ENCODE data around the gene STYX.
A peak's percentile ranks its signal among the peaks of the same experiment; 100 is the strongest.

STYX gene

DNA sequence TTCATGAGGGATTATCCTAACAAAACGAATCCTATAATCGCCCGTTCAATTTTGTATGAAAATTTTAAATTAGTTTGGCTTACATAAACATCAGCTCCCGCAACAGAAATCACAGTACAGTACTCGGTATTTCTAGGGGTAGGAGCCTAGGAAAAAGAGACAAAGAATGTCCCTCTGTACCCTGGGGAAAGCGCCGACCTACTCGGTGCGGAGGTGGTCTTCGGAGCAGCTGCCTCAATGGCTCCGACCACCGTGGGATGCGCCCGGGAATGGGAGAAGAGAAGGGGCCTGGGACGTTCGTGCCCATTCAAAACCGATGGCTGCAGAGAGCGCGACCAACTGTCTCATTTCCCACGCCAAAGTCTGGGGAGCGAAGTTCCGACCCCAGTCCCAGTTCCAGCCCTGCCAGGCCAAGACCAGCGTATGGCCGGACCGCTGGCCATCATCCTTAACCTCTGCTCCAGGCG lies 60.8 kb downstream of the STYX start:
- DNase-seq = no peak

DNA sequence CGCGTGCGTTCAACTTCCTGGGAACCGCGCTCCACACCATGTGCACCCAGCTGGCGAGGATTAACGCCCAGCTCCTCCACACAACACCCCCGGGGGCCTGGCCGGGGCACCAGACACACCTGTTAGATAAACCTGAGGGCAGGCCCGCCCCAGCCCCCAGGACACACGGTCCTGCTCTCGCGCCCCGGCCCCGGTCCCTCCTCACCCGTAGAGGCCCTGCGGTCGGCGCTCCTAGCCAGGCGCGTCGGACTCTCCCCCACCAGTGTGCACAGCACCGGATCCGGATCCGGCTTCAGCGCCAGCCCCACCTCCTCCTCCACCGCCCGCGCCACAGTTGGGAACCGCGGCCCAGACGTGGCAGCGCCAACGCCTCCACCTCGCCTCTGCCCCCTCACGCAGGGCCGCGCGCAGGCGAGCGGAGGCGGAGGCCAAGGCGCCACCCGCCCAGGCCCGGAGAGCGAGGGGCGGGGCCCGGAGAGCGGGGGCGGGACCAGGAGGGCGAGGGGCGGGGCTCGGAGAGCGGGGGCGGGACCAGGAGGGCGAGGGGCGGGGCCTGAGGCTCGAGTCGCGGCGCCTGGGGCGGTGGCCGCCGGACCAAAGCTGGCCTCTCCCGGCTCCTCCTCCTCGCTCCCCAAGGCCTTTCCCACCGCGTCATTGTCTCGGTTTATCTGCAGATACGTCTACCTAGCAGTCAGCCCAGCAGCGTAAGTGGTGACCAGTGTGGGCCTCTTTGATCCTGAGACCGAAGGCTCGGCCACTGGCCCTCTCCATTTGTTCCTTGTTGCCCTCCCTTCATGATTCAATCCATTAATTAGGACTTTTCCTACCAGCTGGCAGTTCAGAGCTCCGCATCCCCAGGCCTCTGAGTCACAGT lies 61.5 kb downstream of the STYX start, which contains the start of gene GNPNAT1:
Gene GNPNAT1, minus strand, starts transcription at position 385 of the 874 bp plus-strand sequence. CDS start 6,957 bp downstream, outside the sequence.
- peak; percentile 63 to 96 (median 86) for DNase-seq

DNA sequence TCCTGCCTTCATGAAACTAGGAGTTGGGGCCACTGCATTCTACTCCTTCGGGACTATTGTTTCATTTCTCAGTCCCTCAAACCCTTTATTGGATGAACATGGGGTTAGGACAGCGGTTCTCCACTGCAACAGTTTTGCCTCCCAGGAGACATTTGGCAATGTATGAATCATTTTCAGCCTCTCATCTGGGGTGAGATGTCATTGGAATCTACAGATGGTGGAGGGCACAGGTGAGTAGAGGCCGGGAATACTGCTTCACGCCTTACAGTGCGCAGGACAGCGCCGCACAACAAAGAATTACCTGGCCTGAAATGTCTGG lies 62.1 kb downstream of the STYX start:
- DNase-seq = no peak

DNA sequence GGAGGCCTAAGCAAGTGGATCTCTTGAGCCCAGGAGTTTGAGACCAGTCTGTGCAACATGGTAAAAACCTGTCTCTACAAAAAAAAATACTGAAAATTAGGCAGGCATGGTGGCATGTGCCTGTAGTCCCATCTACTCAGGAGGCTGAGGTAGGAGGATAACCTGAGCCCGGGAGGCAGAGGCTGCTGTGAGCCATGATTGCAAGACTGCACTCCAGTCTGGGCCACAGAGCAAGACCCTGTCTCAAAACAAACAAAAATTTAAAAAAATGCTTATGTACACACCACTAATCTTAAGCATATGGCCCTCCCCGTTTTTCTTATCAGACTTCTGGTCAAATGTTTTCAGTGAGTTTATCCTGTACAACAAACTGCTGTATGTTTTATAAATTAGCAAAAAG lies 63.1 kb downstream of the STYX start:
- no peak for DNase-seq

DNA sequence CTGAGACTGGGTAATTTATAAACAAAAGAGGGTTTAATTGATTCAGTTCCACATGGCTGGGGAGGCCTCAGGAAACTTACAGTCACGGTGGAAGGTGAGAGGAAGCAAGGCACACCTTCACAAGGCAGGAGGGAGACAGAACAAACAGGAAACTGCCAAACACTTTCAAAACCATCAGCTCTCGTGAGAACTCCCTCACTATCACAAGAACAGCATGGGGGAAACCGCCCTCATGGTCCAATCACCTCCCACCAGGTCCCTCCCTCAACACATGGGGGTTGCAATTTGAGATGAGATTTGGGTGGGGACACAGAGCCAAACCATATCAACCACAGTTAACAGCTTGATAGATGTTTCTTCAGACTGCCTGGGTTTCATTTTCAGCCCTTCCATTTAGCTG lies 67.7 kb downstream of the STYX start:
- peak in 1 of 5 experiments; percentile 46 for DNase-seq

DNA sequence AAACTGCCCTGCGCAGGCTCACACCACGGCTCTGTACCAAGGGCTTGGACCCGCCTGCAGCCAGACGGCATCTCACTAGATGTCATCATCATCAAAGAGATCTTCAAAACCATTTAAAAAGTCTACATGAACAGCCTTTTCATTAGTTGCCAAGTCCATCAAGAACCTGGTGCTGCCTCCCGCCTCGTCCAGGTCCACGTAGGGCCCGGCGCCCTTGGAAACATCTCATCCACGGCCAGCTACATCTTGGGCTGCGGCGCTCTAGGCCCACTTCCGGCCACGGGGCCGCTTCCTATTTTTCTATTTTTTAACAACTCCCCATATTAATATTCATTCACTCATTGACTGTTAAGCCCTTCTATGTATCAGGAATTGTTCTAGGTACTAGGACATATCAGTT lies 68.9 kb downstream of the STYX start:
- no peak for DNase-seq

DNA sequence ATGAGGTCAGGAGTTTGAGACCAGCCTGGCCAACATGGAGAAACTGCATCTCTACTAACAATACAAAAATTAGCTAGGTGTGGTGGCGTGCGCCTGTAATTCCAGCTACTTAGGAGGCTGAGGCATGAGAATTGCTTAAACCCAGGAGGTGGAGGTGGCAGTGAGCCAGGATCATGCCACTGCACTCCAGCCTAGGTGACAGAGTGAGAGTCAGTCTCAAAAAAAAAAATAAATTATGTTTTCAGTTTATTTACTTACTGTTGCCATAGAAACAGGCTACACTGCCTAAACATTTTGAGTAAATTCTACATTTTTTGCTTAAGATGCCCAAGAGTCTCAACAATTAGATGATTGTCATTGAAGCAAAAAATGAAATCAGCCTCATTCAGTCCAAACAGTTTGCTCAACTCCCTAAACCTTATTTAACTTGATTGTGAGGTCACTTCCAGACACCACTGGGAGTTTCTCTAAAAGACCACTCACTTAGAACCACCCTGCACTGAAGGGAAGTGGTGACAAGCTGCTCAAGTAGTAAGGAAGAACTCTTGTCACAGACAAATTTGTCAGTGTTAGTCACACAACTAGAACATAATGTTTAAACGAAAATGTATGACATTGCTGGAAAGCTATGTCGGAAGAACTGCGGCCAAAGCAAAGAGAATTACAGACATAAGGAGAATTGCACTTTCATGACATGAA lies 71.2 kb downstream of the STYX start:
- DNase-seq = no peak

DNA sequence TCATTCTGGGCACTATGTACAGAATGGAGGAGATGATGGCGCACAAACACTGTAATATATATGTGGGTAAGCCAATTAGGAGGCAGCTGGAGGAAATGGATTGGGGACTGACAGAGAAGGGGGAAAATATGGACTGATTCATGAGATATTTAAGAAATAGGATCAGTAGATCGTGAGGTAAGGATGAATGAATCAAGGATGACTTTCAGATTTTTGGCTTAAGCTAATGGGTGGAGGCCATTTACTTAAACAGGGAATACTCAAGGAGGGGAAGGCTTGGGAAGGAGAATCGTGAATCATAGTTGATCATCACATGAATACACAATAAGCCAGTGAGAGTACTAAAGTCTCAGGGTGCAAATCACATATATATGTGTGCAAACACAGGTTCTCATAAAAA lies 72.6 kb downstream of the STYX start:
- DNase-seq = no peak

DNA sequence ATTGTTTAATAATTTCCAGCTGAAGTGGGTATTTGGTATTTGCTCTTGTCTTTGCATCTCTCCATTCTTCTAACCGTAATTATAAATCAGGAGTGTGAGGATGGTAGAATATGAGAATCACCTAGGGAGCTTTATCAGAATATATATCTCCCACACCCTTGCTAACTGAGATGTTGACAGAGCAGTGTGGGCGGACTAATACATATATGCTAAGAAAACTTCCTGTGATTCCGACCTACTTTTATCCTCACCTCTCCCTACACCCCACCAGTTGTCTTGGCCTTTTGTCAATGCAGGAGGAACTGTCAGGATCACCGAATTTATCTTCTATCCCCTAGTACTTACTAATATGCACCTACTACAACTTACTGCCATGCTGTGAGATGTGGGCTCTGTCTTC lies 76.1 kb downstream of the STYX start:
- no peak for DNase-seq

DNA sequence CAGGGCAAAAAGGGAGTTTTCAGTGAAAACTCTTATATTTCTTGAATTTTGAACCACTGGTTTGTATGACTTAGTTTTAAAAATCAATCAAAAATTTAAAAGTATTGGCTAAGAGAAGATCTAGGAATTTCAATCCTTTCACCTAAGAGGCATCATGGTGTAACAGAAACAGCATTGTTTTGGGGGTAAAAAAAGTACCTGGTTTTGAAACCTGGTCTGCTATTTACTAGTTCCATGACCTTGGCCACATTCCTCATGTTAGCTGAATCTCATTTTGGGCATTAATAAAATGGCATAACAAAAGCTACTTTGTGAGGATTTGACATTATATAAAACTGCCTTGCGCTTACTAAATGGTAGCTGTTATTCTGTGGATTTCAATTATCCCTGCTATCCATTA lies 78.1 kb downstream of the STYX start:
- DNase-seq = no peak

DNA sequence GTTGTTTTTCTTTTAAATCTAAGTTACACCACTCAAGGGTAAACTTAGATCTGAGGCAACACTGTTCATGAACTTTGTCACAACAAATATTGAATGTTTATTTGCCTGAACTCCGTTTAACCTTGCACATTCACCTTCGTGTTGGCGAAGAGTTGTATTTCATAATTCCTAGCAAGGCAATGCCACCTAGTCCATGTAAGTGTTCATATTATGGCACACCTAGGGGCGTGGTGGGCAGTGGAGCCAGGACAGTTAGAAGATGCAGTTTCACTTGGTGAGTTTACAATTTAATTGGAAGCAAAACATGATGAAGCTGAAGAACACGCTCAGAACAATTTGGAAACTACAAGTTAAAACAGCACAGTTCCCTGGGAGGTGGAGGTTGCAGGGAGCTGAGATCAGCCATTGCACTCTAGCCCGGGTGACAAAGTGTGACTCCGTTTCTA lies 91.9 kb downstream of the STYX start:
- DNase-seq = no peak

DNA sequence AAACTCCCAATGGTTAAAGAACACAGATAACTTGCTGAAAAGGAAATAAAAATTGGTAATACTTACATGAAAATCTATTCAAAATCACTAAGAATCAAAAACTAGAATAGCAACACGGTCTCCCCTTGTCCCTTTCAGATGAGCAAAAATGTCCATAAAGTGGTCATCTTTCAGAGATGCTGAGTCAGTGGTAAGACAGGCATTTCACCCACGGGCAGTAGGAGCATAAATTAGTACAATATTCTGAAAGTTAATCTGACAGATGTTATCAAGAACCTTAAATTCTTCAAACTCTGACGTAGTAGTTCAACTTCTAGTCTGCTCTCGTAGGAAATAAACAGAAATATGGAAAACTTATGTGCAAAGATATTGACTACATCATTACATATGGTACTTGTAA lies 94.5 kb downstream of the STYX start:
- DNase-seq = no peak
